H1 (cell line): Measurements from ENCODE around the gene SERPINE3.

ENCODE experiments used
- CTCF ChIP-seq, 3 experiments: IDR thresholded peaks; 1 replicate in 2 of 3; 2 replicates in 1 of 3; pipeline versions ENCODE4 v1.5.1 to v1.6.1; 2011; ENCODE audit warnings: low read length in 3 of 3, mild to moderate bottlenecking in 3 of 3, inconsistent platforms in 2 of 3, low read depth in 1 of 3, moderate library complexity in 1 of 3; ENCODE audit not compliant: insufficient read depth in 1 of 3; ENCODE audit errors: control extremely low read depth in 1 of 3
- EP300 ChIP-seq, 2 experiments: IDR thresholded peaks; 1 replicate in 1 of 2; 2 replicates in 1 of 2; pipeline ENCODE4 v1.6.1; 2011 to 2012; ENCODE audit warnings: low read depth in 2 of 2, low read length in 2 of 2, mild to moderate bottlenecking in 2 of 2, borderline replicate concordance in 1 of 2, inconsistent platforms in 1 of 2, moderate library complexity in 1 of 2
- EZH2 ChIP-seq: fragments of 200-600 bp; sonication (generic); IDR thresholded peaks from 2 replicates; pipeline ENCODE4 v1.7.1; 2012; ENCODE audit warnings: low read depth, mild to moderate bottlenecking, moderate library complexity, low read length, inconsistent platforms; ENCODE audit not compliant: severe bottlenecking
- JUND ChIP-seq: IDR thresholded peaks from 2 replicates; pipeline ENCODE4 v1.6.1; 2011; ENCODE audit warnings: mild to moderate bottlenecking, improper control_type of control experiment, low read length
- SP1 ChIP-seq: IDR thresholded peaks from 2 replicates; pipeline ENCODE4 v1.6.1; 2011; ENCODE audit warnings: low read depth, low read length
- TAF1 ChIP-seq: IDR thresholded peaks from 2 replicates; pipeline ENCODE4 v1.6.1; 2011; ENCODE audit warnings: mild to moderate bottlenecking, low read depth, low read length

- TF ChIP-seq JUND (no peak), CTCF (IDR thresholded peaks at IDR 0.05; ENCODE audit: control extremely low read depth in 1 of 3, insufficient read depth in 1 of 3, low read depth in 1 of 3, low read length in 3 of 3) (no peak), SP1 (no peak), EZH2 (no peak), EP300 (IDR thresholded peaks at IDR 0.05; ENCODE audit: borderline replicate concordance in 1 of 2, low read depth in 2 of 2, low read length in 2 of 2) (no peak), TAF1 (no peak)
Measured at GRCh38 chr13:51359352-51359751, 19.9 kb downstream of the SERPINE3 start.
